ENCODE measurements around the gene RPS8. TPM values are rescaled to one million over a fixed set of nuclear protein-coding genes. Genes with fewer than 3 reads are reported as not detected.
A peak's percentile ranks its signal among the peaks of the same experiment; 100 is the strongest.
"Not testable (repeated sequence)": the region's sequence is repeated elsewhere in the genome, so short reads cannot be mapped to it uniquely, and the experiment has no call there.

Gene RPS8
- total and polyA plus RNA-seq, 2 donors from 2014 or later = 1,449 to 1,538 TPM

DNA sequence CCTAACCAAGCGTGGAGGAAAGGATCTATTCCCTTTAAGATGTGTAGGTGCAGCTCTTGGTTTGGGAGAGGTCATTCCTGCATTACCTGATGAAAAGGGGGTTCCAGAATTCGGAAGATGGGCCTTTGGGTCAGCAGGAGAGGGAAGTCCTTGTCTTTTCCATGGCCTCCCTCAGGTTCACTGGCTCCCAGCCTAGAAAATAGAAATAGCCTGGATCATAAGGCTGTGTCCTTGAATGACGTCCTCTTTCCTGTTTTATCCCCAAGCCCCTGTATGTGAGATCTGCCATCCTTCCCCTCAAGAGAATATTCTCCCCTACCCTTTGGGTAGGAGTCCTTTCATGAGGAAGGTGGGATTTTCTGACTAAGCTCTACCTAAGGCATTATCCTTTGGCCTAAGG lies 14.5 kb upstream of the RPS8 start:
- no peak overlapping the region for H3K9ac ChIP-seq (ENCODE audit: low read length in 3 of 3)
- intact Hi-C loops (cut with DNase I) = no loop called here
- no peak overlapping the region for H3K4me3 ChIP-seq (ENCODE audit: low read length in 3 of 3)
- H3K4me1 ChIP-seq (ENCODE audit: control insufficient read depth in 2 of 3, insufficient read depth in 2 of 3, low read depth in 1 of 3, low read length in 3 of 3) = no peaks in the 10 kb centered on the region
- no peak for FAIRE-seq
- TF ChIP-seq, protein P1, sequence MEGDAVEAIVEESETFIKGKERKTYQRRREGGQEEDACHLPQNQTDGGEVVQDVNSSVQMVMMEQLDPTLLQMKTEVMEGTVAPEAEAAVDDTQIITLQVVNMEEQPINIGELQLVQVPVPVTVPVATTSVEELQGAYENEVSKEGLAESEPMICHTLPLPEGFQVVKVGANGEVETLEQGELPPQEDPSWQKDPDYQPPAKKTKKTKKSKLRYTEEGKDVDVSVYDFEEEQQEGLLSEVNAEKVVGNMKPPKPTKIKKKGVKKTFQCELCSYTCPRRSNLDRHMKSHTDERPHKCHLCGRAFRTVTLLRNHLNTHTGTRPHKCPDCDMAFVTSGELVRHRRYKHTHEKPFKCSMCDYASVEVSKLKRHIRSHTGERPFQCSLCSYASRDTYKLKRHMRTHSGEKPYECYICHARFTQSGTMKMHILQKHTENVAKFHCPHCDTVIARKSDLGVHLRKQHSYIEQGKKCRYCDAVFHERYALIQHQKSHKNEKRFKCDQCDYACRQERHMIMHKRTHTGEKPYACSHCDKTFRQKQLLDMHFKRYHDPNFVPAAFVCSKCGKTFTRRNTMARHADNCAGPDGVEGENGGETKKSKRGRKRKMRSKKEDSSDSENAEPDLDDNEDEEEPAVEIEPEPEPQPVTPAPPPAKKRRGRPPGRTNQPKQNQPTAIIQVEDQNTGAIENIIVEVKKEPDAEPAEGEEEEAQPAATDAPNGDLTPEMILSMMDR (IDR thresholded peaks at IDR 0.05; ENCODE audit: borderline replicate concordance, extremely low read depth, insufficient read depth) = no peak
- no peaks in the 10 kb centered on the region for H3K27me3 ChIP-seq (ENCODE audit: control insufficient read depth, insufficient read depth, low read length)
- no peak for DNase-seq
- H3K27ac ChIP-seq (ENCODE audit: low read depth in 2 of 2, low read length in 2 of 2) = no peak overlapping the region
- no peaks in the 10 kb centered on the region for H3K9me3 ChIP-seq (ENCODE audit: control insufficient read depth in 2 of 3, insufficient read depth in 1 of 3, low read length in 3 of 3)
- no peaks in the 10 kb centered on the region for H3K36me3 ChIP-seq (ENCODE audit: control insufficient read depth in 2 of 3, insufficient read depth in 3 of 3, low read length in 3 of 3)

DNA sequence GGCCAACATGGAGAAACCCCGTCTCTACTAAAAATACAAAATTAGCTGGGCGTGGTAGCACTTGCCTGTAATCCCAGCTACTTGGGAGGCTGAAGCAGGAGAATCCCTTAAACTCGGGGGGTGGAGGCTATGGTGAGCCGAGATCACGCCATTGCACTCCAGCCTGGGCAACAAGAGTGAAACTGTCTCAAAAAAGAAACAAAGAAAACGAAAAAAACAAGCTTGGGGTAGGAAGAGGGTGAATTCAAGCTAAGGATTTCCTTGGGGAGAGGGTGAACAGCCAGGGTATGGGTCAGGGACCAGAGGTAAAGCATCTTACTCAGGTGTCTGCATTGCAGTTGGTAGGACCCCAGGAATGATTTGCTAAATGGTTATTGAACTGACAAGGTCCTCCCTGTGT lies 8.9 kb upstream of the RPS8 start:
- DNase-seq; H3K9me3 ChIP-seq (ENCODE audit: control insufficient read depth in 2 of 3, insufficient read depth in 1 of 3, low read length in 3 of 3); H3K4me3 ChIP-seq (ENCODE audit: low read length in 3 of 3); intact Hi-C loops (cut with DNase I); FAIRE-seq; H3K4me1 ChIP-seq (ENCODE audit: control insufficient read depth in 2 of 3, insufficient read depth in 2 of 3, low read depth in 1 of 3, low read length in 3 of 3); H3K27me3 ChIP-seq (ENCODE audit: control insufficient read depth, insufficient read depth, low read length); H3K27ac ChIP-seq (ENCODE audit: low read depth in 2 of 2, low read length in 2 of 2); H3K36me3 ChIP-seq (ENCODE audit: control insufficient read depth in 2 of 3, insufficient read depth in 3 of 3, low read length in 3 of 3); H3K9ac ChIP-seq (ENCODE audit: low read length in 3 of 3): not testable (repeated sequence)

DNA sequence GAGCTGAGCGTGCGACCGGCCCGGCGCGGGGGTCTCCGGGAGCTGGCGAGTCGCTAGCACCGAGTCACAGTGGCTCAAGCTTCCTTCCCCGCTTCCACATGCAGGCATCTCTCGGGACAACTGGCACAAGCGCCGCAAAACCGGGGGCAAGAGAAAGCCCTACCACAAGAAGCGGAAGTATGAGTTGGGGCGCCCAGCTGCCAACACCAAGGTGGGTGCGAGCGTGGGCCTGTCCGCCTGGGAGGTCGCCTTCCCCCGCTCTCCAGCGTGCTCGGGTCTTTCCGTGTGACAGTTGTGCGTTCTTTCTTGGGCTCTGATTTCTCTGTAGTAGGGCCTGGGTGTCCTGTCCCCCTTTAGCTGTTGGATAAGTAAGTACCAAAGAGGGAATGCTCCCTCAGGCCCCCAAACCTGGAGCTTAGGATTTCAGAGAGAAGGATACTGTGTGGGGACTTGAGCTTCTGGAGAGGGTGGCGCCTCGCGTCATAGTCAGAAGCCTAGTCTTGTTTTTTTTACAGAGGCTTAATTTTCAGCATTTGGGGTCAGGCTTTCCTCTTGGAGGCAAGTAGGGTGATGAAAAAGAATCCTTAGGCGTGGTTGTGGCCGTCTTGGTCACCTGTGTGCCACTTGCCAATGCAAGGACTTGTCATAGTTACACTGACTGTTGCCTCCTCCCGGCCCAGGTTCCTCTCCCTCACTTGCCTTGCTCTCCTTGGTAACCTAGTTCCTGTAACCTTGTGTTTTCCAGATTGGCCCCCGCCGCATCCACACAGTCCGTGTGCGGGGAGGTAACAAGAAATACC lies 790 bp downstream of the RPS8 start:
- H3K9me3 ChIP-seq (ENCODE audit: control insufficient read depth in 2 of 3, insufficient read depth in 1 of 3, low read length in 3 of 3) = no peaks in the 10 kb centered on the region
- intact Hi-C loops (cut with DNase I) = no loop called here
- no peaks in the 10 kb centered on the region for H3K27me3 ChIP-seq (ENCODE audit: control insufficient read depth, insufficient read depth, low read length)
- FAIRE-seq (no peak), DNase-seq (peak in 2 of 5 donors; percentile 27 to 85)
- H3K4me1 ChIP-seq (ENCODE audit: control insufficient read depth in 2 of 3, insufficient read depth in 2 of 3, low read depth in 1 of 3, low read length in 3 of 3) = peaks cover 0 to 6% (median 6%) of the 10 kb centered on the region in 3 donors
- peak overlapping the region; percentile 96 to 97 for H3K27ac ChIP-seq (ENCODE audit: low read depth in 2 of 2, low read length in 2 of 2)
- TF ChIP-seq, protein P1 (IDR thresholded peaks at IDR 0.05; ENCODE audit: borderline replicate concordance, extremely low read depth, insufficient read depth) = no peak
- H3K4me3 ChIP-seq (ENCODE audit: low read length in 3 of 3) = peak overlapping the region; percentile 84 to 98 (median 97)
- H3K9ac ChIP-seq (ENCODE audit: low read length in 3 of 3) = peak overlapping the region; percentile 57 to 98 (median 94)
- H3K36me3 ChIP-seq (ENCODE audit: control insufficient read depth in 2 of 3, insufficient read depth in 3 of 3, low read length in 3 of 3) = peaks cover 4 to 17% (median 6%) of the 10 kb centered on the region in 3 donors

DNA sequence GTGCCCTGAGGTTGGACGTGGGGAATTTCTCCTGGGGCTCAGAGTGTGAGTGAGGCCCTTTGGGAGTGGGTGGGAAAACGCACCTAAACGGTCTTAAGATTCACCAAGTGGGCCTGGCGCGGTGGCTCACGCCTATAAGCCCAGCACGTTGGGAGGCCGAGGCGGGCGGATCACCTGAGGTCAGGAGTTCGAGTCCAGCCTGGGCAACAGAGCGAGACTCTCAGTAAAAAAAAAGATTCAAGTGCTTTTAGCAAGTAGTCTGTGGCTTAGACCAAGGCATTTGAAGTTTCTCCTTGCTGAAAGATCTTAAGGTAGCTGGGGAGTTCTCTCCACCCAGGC lies 1.4 kb downstream of the RPS8 start:
- no peaks in the 10 kb centered on the region for H3K9me3 ChIP-seq (ENCODE audit: control insufficient read depth in 2 of 3, insufficient read depth in 1 of 3, low read length in 3 of 3)
- peaks cover 4 to 20% (median 7%) of the 10 kb centered on the region in 3 donors for H3K36me3 ChIP-seq (ENCODE audit: control insufficient read depth in 2 of 3, insufficient read depth in 3 of 3, low read length in 3 of 3)
- no peaks in the 10 kb centered on the region for H3K27me3 ChIP-seq (ENCODE audit: control insufficient read depth, insufficient read depth, low read length)
- H3K4me1 ChIP-seq (ENCODE audit: control insufficient read depth in 2 of 3, insufficient read depth in 2 of 3, low read depth in 1 of 3, low read length in 3 of 3) = peaks cover 0 to 6% (median 6%) of the 10 kb centered on the region in 3 donors
- TF ChIP-seq, protein P1 (IDR thresholded peaks at IDR 0.05; ENCODE audit: borderline replicate concordance, extremely low read depth, insufficient read depth) = no peak
- DNase-seq (no peak), FAIRE-seq (no peak)
- peak overlapping the region in 2 of 3 donors; percentile 94 to 98 for H3K9ac ChIP-seq (ENCODE audit: low read length in 3 of 3)
- H3K4me3 ChIP-seq (ENCODE audit: low read length in 3 of 3) = peak overlapping the region; percentile 84 to 98 (median 97)
- H3K27ac ChIP-seq (ENCODE audit: low read depth in 2 of 2, low read length in 2 of 2) = no peak overlapping the region
- intact Hi-C loops (cut with DNase I) = no loop called here

All from kidney (tissue), 14 donors.